ENCODE measurements around the gene CACNA1S. TPM values are rescaled to one million over a fixed set of nuclear protein-coding genes. Genes with fewer than 3 reads are reported as not detected.

The CACNA1S gene
- total RNA-seq, 1 donor from 2014 or later: 0.11 TPM

- H2AFZ ChIP-seq (replicated peaks): no peak overlapping the region
- peaks cover 11% of the 10 kb centered on the region for H3K27me3 Mint-ChIP-seq (ENCODE audit: insufficient read depth, low read depth)
- no peaks in the 10 kb centered on the region for H3K9me3 Mint-ChIP-seq
- no peaks in the 10 kb centered on the region for H3K4me1 ChIP-seq
- peaks cover 19% of the 10 kb centered on the region for H3K36me3 Mint-ChIP-seq
- H3K27ac ChIP-seq: no peak overlapping the region
- H3K27ac Mint-ChIP-seq: no peak overlapping the region
- H3K4me1 Mint-ChIP-seq: peaks cover 2% of the 10 kb centered on the region
- no peak overlapping the region for H3K4me3 ChIP-seq
- no peaks in the 10 kb centered on the region for H4K20me1 ChIP-seq (ENCODE audit: low read depth)
- H3K79me2 ChIP-seq (ENCODE audit: low read depth): no peaks in the 10 kb centered on the region
- no peak for DNase-seq (ENCODE audit: low spot score)
- no peaks in the 10 kb centered on the region for H3K36me3 ChIP-seq
- no peak overlapping the region for H3K4me3 Mint-ChIP-seq
- H3K27me3 ChIP-seq: no peaks in the 10 kb centered on the region
- no peak overlapping the region for H3K9ac ChIP-seq
- no peaks in the 10 kb centered on the region for H3F3A ChIP-seq (ENCODE audit: low read depth)
- H3K4me2 ChIP-seq: no peak overlapping the region
- TF ChIP-seq EZH2phosphoT487 (IDR thresholded peaks at IDR 0.05) (no peak), CTCF (IDR thresholded peaks at IDR 0.05) (no peak), EZH2 (IDR thresholded peaks at IDR 0.05) (no peak)
- H3K9me3 ChIP-seq (ENCODE audit: low read depth): no peaks in the 10 kb centered on the region
These were observed 113.9 kb downstream of the CACNA1S start for GRCh38 chr1:200998323-200998722.

- Histone ChIP-seq H3K27me3 (no peaks in the 10 kb centered on the region), H3F3A (ENCODE audit: low read depth) (no peaks in the 10 kb centered on the region), H3K4me1 (no peaks in the 10 kb centered on the region), H3K79me2 (ENCODE audit: low read depth) (no peaks in the 10 kb centered on the region), H3K27ac (no peak overlapping the region), H3K36me3 (no peaks in the 10 kb centered on the region), H3K9ac (no peak overlapping the region), H2AFZ (replicated peaks) (no peak overlapping the region), H3K4me3 (no peak overlapping the region), H3K4me2 (no peak overlapping the region), H3K9me3 (ENCODE audit: low read depth) (no peaks in the 10 kb centered on the region), H4K20me1 (ENCODE audit: low read depth) (no peaks in the 10 kb centered on the region)
- no peak for DNase-seq (ENCODE audit: low spot score)
- Mint-ChIP-seq H3K4me1 (no peaks in the 10 kb centered on the region), H3K27ac (peak overlapping the region; percentile 66), H3K36me3 (peaks cover 20% of the 10 kb centered on the region), H3K27me3 (ENCODE audit: insufficient read depth, low read depth) (peaks cover 4% of the 10 kb centered on the region), H3K9me3 (no peaks in the 10 kb centered on the region), H3K4me3 (no peak overlapping the region)
- TF ChIP-seq EZH2phosphoT487 (IDR thresholded peaks at IDR 0.05): no peak
- no peak for TF ChIP-seq EZH2 (IDR thresholded peaks at IDR 0.05)
- TF ChIP-seq CTCF (IDR thresholded peaks at IDR 0.05): no peak
These were observed 119.7 kb downstream of the CACNA1S start for GRCh38 chr1:200992382-200993048.

- no peak overlapping the region for H2AFZ ChIP-seq (replicated peaks)
- no peaks in the 10 kb centered on the region for H3K36me3 ChIP-seq
- no peak overlapping the region for H3K27ac ChIP-seq
- H3K27me3 ChIP-seq: no peaks in the 10 kb centered on the region
- no peak for TF ChIP-seq CTCF (IDR thresholded peaks at IDR 0.05)
- TF ChIP-seq EZH2phosphoT487 (IDR thresholded peaks at IDR 0.05): no peak
- no peak for TF ChIP-seq EZH2 (IDR thresholded peaks at IDR 0.05)
- no peak overlapping the region for H3K9ac ChIP-seq
- no peak overlapping the region for H3K4me3 Mint-ChIP-seq
- no peaks in the 10 kb centered on the region for H3K9me3 Mint-ChIP-seq
- no peaks in the 10 kb centered on the region for H4K20me1 ChIP-seq (ENCODE audit: low read depth)
- no peak for DNase-seq (ENCODE audit: low spot score)
- H3K36me3 Mint-ChIP-seq: peaks cover 18% of the 10 kb centered on the region
- no peaks in the 10 kb centered on the region for H3K79me2 ChIP-seq (ENCODE audit: low read depth)
- H3K9me3 ChIP-seq (ENCODE audit: low read depth): no peaks in the 10 kb centered on the region
- no peak overlapping the region for H3K4me3 ChIP-seq
- peaks cover 4% of the 10 kb centered on the region for H3K27me3 Mint-ChIP-seq (ENCODE audit: insufficient read depth, low read depth)
- H3K4me2 ChIP-seq: no peak overlapping the region
- no peak overlapping the region for H3K27ac Mint-ChIP-seq
- no peaks in the 10 kb centered on the region for H3K4me1 ChIP-seq
- H3K4me1 Mint-ChIP-seq: no peaks in the 10 kb centered on the region
- H3F3A ChIP-seq (ENCODE audit: low read depth): no peaks in the 10 kb centered on the region
These were observed 121.1 kb downstream of the CACNA1S start for GRCh38 chr1:200991097-200991614.

Data from neural progenitor cell (in vitro differentiated cells).